ENCODE results near the gene RPLP2.

GRCh38 chr11:782264-783174, 27.2 kb upstream of the RPLP2 start:
- TF ChIP-seq POLR2A (IDR thresholded peaks at IDR 0.05; ENCODE audit: low read depth, low read length) (no peak), POLR2AphosphoS5 (IDR thresholded peaks at IDR 0.05; ENCODE audit: low read depth, low read length) (no peak), TAF1 (IDR thresholded peaks at IDR 0.05; ENCODE audit: low read depth, low read length) (no peak), SPI1 (IDR thresholded peaks at IDR 0.05; ENCODE audit: low read depth, low read length) (no peak)

Measured in GM12891 (cell line).